ENCODE results near the gene SLC5A1.
A peak's percentile ranks its signal among the peaks of the same experiment; 100 is the strongest.

SLC5A1 gene

GRCh38 chr22:32042924-32043323 is at the start of gene SLC5A1:
Gene SLC5A1 (plus strand): TSS chr22:32043261. CDS start chr22:32043282, 21 bp downstream.
- no peak for DNase-seq (ENCODE audit: low read depth, low spot score)

GRCh38 chr22:31995046-31995445 is 48.0 kb upstream of the SLC5A1 start:
- no peak for DNase-seq (ENCODE audit: low read depth, low spot score)

- DNase-seq (ENCODE audit: low read depth, low spot score) = no peak
These were observed 47.3 kb upstream of the SLC5A1 start for GRCh38 chr22:31995807-31996206.

DNA sequence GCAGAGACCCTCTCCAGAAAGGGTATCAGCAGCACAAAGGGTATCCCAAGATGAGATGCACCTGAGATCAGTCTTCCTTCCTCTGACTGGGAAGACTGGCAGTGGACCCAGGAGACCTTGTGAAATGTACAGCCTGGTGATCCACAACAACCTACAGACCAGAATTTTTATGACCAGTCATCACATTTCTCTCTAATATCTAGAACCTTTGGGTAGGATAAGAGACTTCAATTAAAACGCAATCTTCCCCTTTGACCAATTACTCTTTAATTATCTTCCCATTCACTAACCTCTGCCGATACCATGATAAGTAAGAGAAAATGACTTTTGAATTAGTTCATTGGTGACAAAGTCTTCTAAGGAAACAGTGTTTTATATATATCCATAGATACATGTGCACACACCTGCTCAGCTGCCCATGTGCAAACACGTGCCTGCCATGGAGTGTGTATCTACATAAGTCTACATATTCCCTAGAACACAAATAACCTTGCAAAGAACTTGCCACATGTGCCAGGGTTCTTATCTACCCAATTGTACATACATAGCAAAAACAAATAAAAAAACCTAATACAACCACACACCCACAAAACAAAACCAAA is 44.2 kb upstream of the SLC5A1 start:
- no peak for DNase-seq (ENCODE audit: low read depth, low spot score)

- no peak for DNase-seq (ENCODE audit: low read depth, low spot score)
These were observed 42.9 kb upstream of the SLC5A1 start for GRCh38 chr22:32000181-32000580.

- no peak for DNase-seq (ENCODE audit: low read depth, low spot score)
These were observed 37.6 kb upstream of the SLC5A1 start for GRCh38 chr22:32005453-32005852.

GRCh38 chr22:32013200-32013599 is 29.9 kb upstream of the SLC5A1 start:
- DNase-seq (ENCODE audit: low read depth, low spot score) = no peak

DNA sequence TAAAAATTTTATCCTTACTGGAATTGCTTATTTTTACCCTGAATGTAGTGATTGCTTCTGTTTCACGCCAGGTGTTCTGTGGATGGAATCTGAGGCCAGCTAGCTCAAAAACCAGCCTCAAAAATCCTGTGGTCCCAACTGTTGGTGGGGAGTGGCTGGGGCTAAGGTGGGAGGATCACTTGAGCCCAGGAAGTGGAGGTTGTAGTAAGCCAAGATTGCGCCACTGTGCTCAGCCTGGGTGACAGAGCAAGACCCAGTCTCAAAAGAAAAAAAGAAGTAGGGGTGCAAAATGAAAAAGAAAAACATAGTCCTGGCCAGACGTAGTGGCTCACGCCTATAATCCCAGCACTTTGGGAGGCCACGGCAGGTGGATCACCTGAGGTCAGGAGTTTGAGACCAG is 27.0 kb upstream of the SLC5A1 start:
- no peak for DNase-seq (ENCODE audit: low read depth, low spot score)

- DNase-seq (ENCODE audit: low read depth, low spot score) = no peak
These were observed 25.0 kb upstream of the SLC5A1 start for GRCh38 chr22:32018056-32018455.

- DNase-seq (ENCODE audit: low read depth, low spot score) = peak; percentile 29
These were observed 22.9 kb upstream of the SLC5A1 start for GRCh38 chr22:32020117-32020516.

- DNase-seq (ENCODE audit: low read depth, low spot score) = no peak
These were observed 21.3 kb upstream of the SLC5A1 start for GRCh38 chr22:32021716-32022115.

DNA sequence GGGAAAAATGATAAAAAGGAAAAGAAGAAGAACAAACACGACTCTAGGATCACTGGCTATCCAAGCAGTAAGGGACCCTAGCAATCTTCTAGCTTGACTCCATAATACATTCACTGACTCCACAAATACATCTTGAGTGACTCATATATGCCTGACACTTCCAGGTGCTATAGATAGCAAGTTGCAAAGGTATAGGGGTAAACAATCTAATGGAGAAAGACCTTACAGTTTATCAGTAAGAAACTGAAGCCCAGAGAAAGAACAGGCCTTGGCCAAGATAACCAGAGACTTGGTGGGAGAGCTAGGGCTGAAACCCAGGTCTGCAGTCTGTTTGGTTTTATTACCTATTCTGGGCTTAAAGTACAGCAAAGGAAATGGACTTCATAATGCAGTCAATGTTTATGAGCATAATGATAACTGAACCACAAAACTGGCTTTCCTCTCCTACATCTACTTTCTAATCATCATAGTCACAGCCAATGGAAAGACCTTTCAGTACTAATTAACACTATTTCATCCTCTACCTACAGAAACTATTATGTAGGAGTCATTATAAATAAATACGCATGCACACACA is 19.7 kb upstream of the SLC5A1 start:
- no peak for DNase-seq (ENCODE audit: low read depth, low spot score)

DNA sequence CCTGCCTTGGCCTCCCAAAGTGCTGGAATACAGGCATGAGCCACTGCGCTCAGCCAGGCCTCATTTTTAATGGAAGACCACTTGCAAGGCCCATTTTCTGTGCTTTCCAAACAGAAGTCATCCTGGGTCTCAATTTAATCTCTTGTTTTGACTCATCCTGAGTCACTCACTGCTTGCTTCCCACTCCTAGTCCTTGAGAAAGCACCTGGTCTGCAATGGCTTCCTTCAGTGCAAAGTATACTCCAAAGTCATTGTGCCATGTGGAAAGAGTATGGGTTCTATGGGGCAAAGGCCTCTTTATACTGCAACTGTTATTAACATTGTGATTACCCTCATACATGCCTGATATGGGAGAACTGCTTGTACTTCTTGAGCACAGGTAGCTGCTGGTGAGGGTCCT is 18.3 kb upstream of the SLC5A1 start:
- DNase-seq (ENCODE audit: low read depth, low spot score) = no peak

DNA sequence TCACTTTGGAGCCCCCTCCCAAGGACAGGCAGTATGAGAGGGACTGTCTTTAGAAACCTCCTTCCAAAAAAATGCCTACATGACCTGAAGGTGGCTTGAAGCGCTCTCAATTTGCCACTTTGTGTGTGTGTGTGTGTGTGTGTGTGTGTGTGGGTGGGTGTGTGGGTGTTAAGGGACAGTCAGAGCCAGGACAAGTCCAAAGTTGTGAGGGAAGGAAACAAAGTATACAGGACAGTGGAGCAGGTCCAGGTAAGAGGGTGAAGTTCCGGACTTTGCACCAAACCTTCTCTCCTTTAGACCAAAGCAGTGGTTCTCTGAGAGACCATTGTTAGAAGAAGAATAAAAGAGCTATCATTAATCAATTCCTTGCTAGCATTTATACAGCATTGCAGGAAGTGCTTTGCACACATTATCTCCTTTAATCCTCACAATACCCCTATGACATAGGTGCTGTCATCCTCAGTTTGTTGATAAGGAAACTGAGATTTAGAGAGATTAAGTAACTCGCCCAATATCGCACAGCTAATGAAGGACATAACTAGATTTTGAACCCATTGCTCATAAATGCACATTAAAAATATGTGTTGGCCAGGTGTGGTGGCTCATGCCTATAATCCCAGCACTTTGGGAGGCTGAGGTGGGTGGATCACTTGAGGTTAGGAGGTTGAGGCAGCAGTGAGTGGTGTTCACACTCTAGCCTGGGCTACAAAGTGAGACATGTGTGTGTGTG is 12.4 kb upstream of the SLC5A1 start:
- DNase-seq (ENCODE audit: low read depth, low spot score) = no peak

GRCh38 chr22:32031466-32031865 is 11.6 kb upstream of the SLC5A1 start:
- DNase-seq (ENCODE audit: low read depth, low spot score) = no peak

GRCh38 chr22:32034275-32034674 is 8.8 kb upstream of the SLC5A1 start:
- no peak for DNase-seq (ENCODE audit: low read depth, low spot score)

- no peak for DNase-seq (ENCODE audit: low read depth, low spot score)
These were observed 5.8 kb upstream of the SLC5A1 start for GRCh38 chr22:32037236-32037635.

DNA sequence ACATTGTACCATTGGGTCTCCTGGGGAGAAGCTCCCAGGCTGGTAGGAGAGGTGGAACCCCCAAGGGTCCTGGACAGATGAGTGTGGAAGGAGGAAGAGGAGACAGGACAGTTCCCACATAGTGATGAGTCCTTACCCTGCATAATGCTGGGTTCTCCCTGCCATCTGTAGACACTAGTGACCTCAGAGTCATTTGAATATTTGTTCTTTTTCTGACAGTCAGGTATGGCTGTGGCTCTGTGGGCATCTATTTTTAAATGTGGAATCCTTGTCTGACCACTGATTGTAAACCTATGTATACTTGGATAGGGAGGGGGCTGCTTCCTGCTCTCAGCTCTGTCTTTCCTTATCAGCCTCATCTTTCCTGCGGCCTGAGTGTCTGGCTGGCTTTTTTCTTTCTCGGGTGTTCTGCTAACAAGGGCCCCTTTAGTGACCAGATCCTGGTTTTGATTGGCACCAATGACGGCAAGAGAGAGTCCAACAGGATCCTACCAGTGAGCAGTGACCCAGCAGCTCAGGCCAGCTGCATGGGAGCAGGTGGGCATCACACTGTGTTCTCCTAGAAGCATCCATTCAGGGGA is 2.6 kb upstream of the SLC5A1 start:
- DNase-seq (ENCODE audit: low read depth, low spot score) = no peak

DNA sequence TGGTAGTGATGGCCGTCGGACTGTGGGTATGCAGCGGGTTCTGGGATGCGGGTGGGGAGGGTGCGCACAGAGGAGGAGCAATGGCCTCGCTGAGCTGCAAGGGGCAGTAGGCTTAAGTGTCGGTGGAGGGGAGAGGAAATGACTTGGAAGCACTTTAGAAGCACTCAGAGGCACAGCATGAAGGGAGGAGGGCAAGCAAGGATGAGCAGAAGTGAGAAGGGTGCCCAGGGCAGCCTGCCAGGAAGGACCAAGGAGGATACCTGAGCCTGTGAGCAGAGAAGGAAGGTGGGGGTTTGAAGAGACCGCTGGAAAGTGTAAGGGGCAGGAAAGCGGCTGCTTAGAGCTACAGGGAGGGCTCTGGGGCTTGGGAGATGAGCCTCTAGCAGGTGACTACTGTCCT is 330 bp downstream of the SLC5A1 start:
- DNase-seq (ENCODE audit: low read depth, low spot score) = no peak

DNA sequence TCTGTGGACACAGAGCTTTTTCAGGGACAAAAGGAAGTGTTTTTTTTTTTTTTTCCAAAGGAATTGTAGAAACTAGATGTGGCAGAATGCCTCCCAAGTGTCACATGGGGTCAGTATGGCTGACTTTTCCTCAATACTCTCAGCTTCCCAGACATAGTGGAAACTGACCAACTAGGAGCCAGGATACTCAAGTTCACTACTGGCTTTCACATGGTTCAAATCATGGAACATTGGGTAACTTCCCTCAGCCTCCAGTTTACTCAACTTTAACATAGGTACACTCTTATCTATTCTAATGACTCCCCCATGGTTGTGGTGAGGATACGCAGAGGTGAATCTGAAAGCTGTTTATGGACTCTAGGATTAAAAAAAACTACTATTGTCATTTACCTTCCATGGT is 1.4 kb downstream of the SLC5A1 start:
- no peak for DNase-seq (ENCODE audit: low read depth, low spot score)

- no peak for DNase-seq (ENCODE audit: low read depth, low spot score)
These were observed 1.9 kb downstream of the SLC5A1 start for GRCh38 chr22:32044913-32045312.

DNA sequence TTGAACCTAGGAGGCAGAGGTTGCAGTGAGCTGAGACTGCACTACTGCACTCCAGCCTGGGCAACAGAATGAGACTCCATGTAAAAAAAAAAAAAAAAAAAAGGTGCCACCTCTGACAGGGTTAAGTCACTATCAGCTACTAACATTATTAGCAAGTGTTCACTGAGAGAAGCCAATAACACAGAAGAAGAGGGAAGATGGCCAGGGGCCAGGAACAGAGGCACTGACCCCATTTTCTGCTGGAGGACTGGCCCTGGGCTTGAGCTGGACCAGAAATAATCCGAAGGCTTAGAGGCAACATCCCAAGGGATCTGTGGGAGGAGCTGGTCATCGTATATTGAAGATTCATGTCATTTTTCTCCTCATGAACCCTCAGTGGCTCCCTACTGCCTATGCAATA is 5.0 kb downstream of the SLC5A1 start:
- DNase-seq (ENCODE audit: low read depth, low spot score) = no peak

All from brain pericyte (primary cell).